Skeletal muscle satellite cell (primary cell): ENCODE data around the gene MATN1.

Source experiments
- H3K27me3 ChIP-seq: 2 replicates; pipeline ENCODE4 v1.7.0; 2013; ENCODE audit warnings: low read length; ENCODE audit not compliant: control insufficient read depth, insufficient read depth
- H3K36me3 ChIP-seq: 2 replicates; pipeline ENCODE4 v1.7.0; 2013; ENCODE audit warnings: mild to moderate bottlenecking, control low read depth, low read length; ENCODE audit not compliant: insufficient read depth
- H3K4me1 ChIP-seq: 2 replicates; pipeline ENCODE4 v1.7.0; 2013; ENCODE audit warnings: low read length; ENCODE audit not compliant: control insufficient read depth, insufficient read depth
- H3K4me2 ChIP-seq: 2 replicates; pipeline ENCODE4 v1.7.0; 2013; ENCODE audit warnings: mild to moderate bottlenecking, low read length
- H3K4me3 ChIP-seq: 2 replicates; pipeline ENCODE4 v1.7.0; 2013; ENCODE audit warnings: low read length
- H3K9ac ChIP-seq: 2 replicates; pipeline ENCODE4 v1.7.0; 2013; ENCODE audit warnings: mild to moderate bottlenecking, low read depth, low read length, moderate library complexity
- H3K9me3 ChIP-seq: replicated peaks from 2 replicates; pipeline ENCODE4 v1.7.0; 2013; ENCODE audit warnings: mild to moderate bottlenecking, control low read depth, low read length

MATN1 gene

GRCh38 chr1:30686236-30686935 lies 37.0 kb downstream of the MATN1 start:
- H3K27me3 ChIP-seq = peaks cover 66% of the 10 kb centered on the region
- H3K4me1 ChIP-seq = no peaks in the 10 kb centered on the region
- H3K36me3 ChIP-seq = no peaks in the 10 kb centered on the region
- H3K4me2 ChIP-seq = no peak overlapping the region
- H3K4me3 ChIP-seq = no peak overlapping the region
- no peaks in the 10 kb centered on the region for H3K9me3 ChIP-seq
- no peak overlapping the region for H3K9ac ChIP-seq

GRCh38 chr1:30685796-30686165 lies 37.6 kb downstream of the MATN1 start:
- Histone ChIP-seq H3K4me2 (no peak overlapping the region), H3K4me3 (no peak overlapping the region), H3K36me3 (no peaks in the 10 kb centered on the region), H3K9me3 (no peaks in the 10 kb centered on the region), H3K4me1 (no peaks in the 10 kb centered on the region), H3K9ac (no peak overlapping the region), H3K27me3 (peaks cover 66% of the 10 kb centered on the region)

- no peaks in the 10 kb centered on the region for H3K4me1 ChIP-seq
- H3K9ac ChIP-seq = no peak overlapping the region
- no peak overlapping the region for H3K4me3 ChIP-seq
- no peak overlapping the region for H3K4me2 ChIP-seq
- H3K9me3 ChIP-seq = no peaks in the 10 kb centered on the region
- no peaks in the 10 kb centered on the region for H3K36me3 ChIP-seq
- H3K27me3 ChIP-seq = peaks cover 66% of the 10 kb centered on the region
These were observed 38.2 kb downstream of the MATN1 start for GRCh38 chr1:30684881-30685795.

GRCh38 chr1:30684259-30684658 lies 39.1 kb downstream of the MATN1 start:
- no peak overlapping the region for H3K4me2 ChIP-seq
- peaks cover 61% of the 10 kb centered on the region for H3K27me3 ChIP-seq

GRCh38 chr1:30683699-30684098 lies 39.7 kb downstream of the MATN1 start:
- peaks cover 57% of the 10 kb centered on the region for H3K27me3 ChIP-seq
- no peak overlapping the region for H3K4me3 ChIP-seq
- H3K4me2 ChIP-seq = no peak overlapping the region
- no peaks in the 10 kb centered on the region for H3K9me3 ChIP-seq
- no peaks in the 10 kb centered on the region for H3K36me3 ChIP-seq
- H3K4me1 ChIP-seq = no peaks in the 10 kb centered on the region
- no peak overlapping the region for H3K9ac ChIP-seq

More at GRCh38 chr1:30684259-30684658, 39.1 kb downstream of the MATN1 start:
- H3K4me1 ChIP-seq = no peaks in the 10 kb centered on the region
- no peak overlapping the region for H3K9ac ChIP-seq
- H3K9me3 ChIP-seq = no peaks in the 10 kb centered on the region
- no peak overlapping the region for H3K4me3 ChIP-seq
- no peaks in the 10 kb centered on the region for H3K36me3 ChIP-seq

- H3K27me3 ChIP-seq = peaks cover 48% of the 10 kb centered on the region
- no peaks in the 10 kb centered on the region for H3K4me1 ChIP-seq
- H3K4me3 ChIP-seq = no peak overlapping the region
- H3K9ac ChIP-seq = no peak overlapping the region
- no peaks in the 10 kb centered on the region for H3K36me3 ChIP-seq
- no peak overlapping the region for H3K4me2 ChIP-seq
- no peaks in the 10 kb centered on the region for H3K9me3 ChIP-seq
These were observed 40.7 kb downstream of the MATN1 start for GRCh38 chr1:30682396-30683275.

- no peaks in the 10 kb centered on the region for H3K36me3 ChIP-seq
- H3K9ac ChIP-seq = no peak overlapping the region
- no peak overlapping the region for H3K4me3 ChIP-seq
- peaks cover 43% of the 10 kb centered on the region for H3K27me3 ChIP-seq
- no peaks in the 10 kb centered on the region for H3K9me3 ChIP-seq
- no peaks in the 10 kb centered on the region for H3K4me1 ChIP-seq
- H3K4me2 ChIP-seq = no peak overlapping the region
These were observed 41.6 kb downstream of the MATN1 start for GRCh38 chr1:30681782-30682181.

- no peaks in the 10 kb centered on the region for H3K36me3 ChIP-seq
- H3K4me3 ChIP-seq = no peak overlapping the region
- H3K27me3 ChIP-seq = peaks cover 37% of the 10 kb centered on the region
- no peaks in the 10 kb centered on the region for H3K4me1 ChIP-seq
- no peaks in the 10 kb centered on the region for H3K9me3 ChIP-seq
- H3K4me2 ChIP-seq = no peak overlapping the region
- H3K9ac ChIP-seq = no peak overlapping the region
These were observed 42.5 kb downstream of the MATN1 start for GRCh38 chr1:30680879-30681278.

GRCh38 chr1:30680429-30680828 lies 43.0 kb downstream of the MATN1 start:
- H3K36me3 ChIP-seq = no peaks in the 10 kb centered on the region
- peaks cover 1% of the 10 kb centered on the region for H3K4me1 ChIP-seq
- H3K4me2 ChIP-seq = no peak overlapping the region
- H3K9me3 ChIP-seq = no peaks in the 10 kb centered on the region
- H3K27me3 ChIP-seq = peaks cover 33% of the 10 kb centered on the region
- no peak overlapping the region for H3K4me3 ChIP-seq
- H3K9ac ChIP-seq = no peak overlapping the region

- peaks cover 6% of the 10 kb centered on the region for H3K4me1 ChIP-seq
- H3K27me3 ChIP-seq = peaks cover 29% of the 10 kb centered on the region
- H3K4me2 ChIP-seq = no peak overlapping the region
- no peaks in the 10 kb centered on the region for H3K9me3 ChIP-seq
- H3K36me3 ChIP-seq = no peaks in the 10 kb centered on the region
- H3K4me3 ChIP-seq = no peak overlapping the region
- no peak overlapping the region for H3K9ac ChIP-seq
These were observed 43.4 kb downstream of the MATN1 start for GRCh38 chr1:30679976-30680305.
